ENCODE measurements around the gene ATP7A.
"Not testable (repeated sequence)": the region's sequence is repeated elsewhere in the genome, so short reads cannot be mapped to it uniquely, and the experiment has no call there.

ATP7A gene

DNA sequence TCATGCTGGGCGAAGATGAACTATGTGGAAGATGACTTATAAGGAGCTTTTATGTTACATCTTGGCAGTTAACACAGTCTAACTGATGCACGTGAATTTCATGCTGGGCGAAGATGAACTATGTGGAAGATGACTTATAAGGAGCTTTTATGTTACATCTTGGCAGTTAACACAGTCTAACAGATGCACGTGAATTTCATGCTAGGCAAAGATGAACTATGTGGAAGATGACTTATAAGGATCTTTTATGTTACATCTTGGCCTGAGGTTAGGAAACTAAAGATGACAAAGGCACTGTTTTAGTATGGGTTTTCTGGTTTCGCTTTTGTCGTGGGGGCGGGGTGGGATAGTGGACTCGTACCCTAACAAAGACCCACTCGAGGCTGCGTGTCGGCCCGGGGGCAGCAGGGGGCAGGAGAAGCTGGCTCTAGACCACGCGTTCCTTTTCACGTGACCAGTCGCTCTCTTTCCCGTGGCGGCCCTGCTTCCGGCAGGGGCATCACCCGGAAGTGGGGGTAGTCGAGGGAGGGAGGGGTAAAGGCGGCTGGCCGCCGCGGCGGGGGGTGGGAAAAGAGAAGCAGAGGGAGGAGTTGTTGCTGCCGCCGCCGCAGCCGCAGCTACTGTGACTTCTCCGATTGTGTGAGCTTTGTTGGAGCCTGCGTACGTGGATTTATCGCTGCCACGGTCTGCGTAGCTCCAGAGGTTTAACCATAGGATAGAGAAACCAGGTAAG is at the start of gene ATP7A:
Gene ATP7A (plus strand): TSS at position 586 of the 733 bp plus-strand sequence. CDS start 60,949 bp downstream, outside the sequence.
- Histone ChIP-seq H3K27ac (ENCODE audit: low read depth, low read length) (peak within 1 kb of the TSS; percentile 45), H2AFZ (ENCODE audit: low read length, unreplicated experiment) (peak within 1 kb of the TSS; percentile 87), H3K79me2 (ENCODE audit: control insufficient read depth, insufficient read depth, low read length, unreplicated experiment) (peaks cover 9% of the 10 kb centered on the region), H3K4me1 (ENCODE audit: control insufficient read depth, insufficient read depth, low read length, unreplicated experiment) (peaks cover 14% of the 10 kb centered on the region), H3K4me3 (ENCODE audit: low read depth, low read length) (peak within 1 kb of the TSS; percentile 95), H3K36me3 (ENCODE audit: insufficient read depth, low read length) (no peaks in the 10 kb centered on the region), H3K27me3 (ENCODE audit: insufficient read depth, low read length) (no peaks in the 10 kb centered on the region)

- Histone ChIP-seq H2AFZ (ENCODE audit: low read length, unreplicated experiment) (no peak overlapping the region), H3K27ac (ENCODE audit: low read depth, low read length) (no peak overlapping the region), H3K36me3 (ENCODE audit: insufficient read depth, low read length) (peaks cover 12% of the 10 kb centered on the region), H3K27me3 (ENCODE audit: insufficient read depth, low read length) (no peaks in the 10 kb centered on the region), H3K79me2 (ENCODE audit: control insufficient read depth, insufficient read depth, low read length, unreplicated experiment) (peaks cover 2% of the 10 kb centered on the region), H3K4me1 (ENCODE audit: control insufficient read depth, insufficient read depth, low read length, unreplicated experiment) (no peaks in the 10 kb centered on the region), H3K4me3 (ENCODE audit: low read depth, low read length) (no peak overlapping the region)
Measured at GRCh38 chrX:77875372-77875771, 35.1 kb upstream of the ATP7A start.

- not testable (repeated sequence) for H3K4me3 ChIP-seq (ENCODE audit: low read depth, low read length); H3K27ac ChIP-seq (ENCODE audit: low read depth, low read length); H3K4me1 ChIP-seq (ENCODE audit: control insufficient read depth, insufficient read depth, low read length, unreplicated experiment); H3K36me3 ChIP-seq (ENCODE audit: insufficient read depth, low read length); H2AFZ ChIP-seq (ENCODE audit: low read length, unreplicated experiment); H3K27me3 ChIP-seq (ENCODE audit: insufficient read depth, low read length); H3K79me2 ChIP-seq (ENCODE audit: control insufficient read depth, insufficient read depth, low read length, unreplicated experiment)
Measured at GRCh38 chrX:77881418-77881817, 29.1 kb upstream of the ATP7A start.

DNA sequence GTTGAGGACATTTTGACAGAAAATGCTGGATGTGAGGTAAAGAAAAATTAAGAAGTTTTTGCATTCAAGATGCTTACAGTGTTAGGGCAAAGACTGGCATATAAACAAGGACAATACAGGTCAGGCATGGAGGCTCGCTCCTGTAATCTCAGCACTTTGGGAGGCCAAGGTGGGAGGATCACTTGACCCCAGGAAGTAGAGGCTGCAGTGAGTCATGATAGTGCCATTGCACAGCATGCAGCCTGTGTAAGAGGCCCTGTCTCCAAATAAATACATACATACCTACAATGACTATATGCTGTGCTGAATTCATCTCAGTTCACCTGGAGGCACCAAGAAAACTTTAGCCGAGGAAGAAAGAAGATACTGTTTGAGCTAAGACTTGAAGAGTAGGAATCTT is 17.6 kb upstream of the ATP7A start:
- peaks cover 11% of the 10 kb centered on the region for H3K4me1 ChIP-seq (ENCODE audit: control insufficient read depth, insufficient read depth, low read length, unreplicated experiment)
- 0 out of 2 replicates have a peak overlapping the region, but pooled peaks have one; percentile 21 for H3K4me3 ChIP-seq (ENCODE audit: low read depth, low read length)
- no peaks in the 10 kb centered on the region for H3K27me3 ChIP-seq (ENCODE audit: insufficient read depth, low read length)
- no peaks in the 10 kb centered on the region for H3K36me3 ChIP-seq (ENCODE audit: insufficient read depth, low read length)
- no peak overlapping the region for H2AFZ ChIP-seq (ENCODE audit: low read length, unreplicated experiment)
- no peak overlapping the region for H3K27ac ChIP-seq (ENCODE audit: low read depth, low read length)
- peaks cover 56% of the 10 kb centered on the region for H3K79me2 ChIP-seq (ENCODE audit: control insufficient read depth, insufficient read depth, low read length, unreplicated experiment)

GRCh38 chrX:77893713-77894112 is 16.8 kb upstream of the ATP7A start:
- Histone ChIP-seq H3K4me3 (ENCODE audit: low read depth, low read length) (peak overlapping the region; percentile 96), H3K4me1 (ENCODE audit: control insufficient read depth, insufficient read depth, low read length, unreplicated experiment) (peaks cover 11% of the 10 kb centered on the region), H3K27me3 (ENCODE audit: insufficient read depth, low read length) (no peaks in the 10 kb centered on the region), H3K79me2 (ENCODE audit: control insufficient read depth, insufficient read depth, low read length, unreplicated experiment) (peaks cover 50% of the 10 kb centered on the region), H2AFZ (ENCODE audit: low read length, unreplicated experiment) (no peak overlapping the region), H3K27ac (ENCODE audit: low read depth, low read length) (no peak overlapping the region), H3K36me3 (ENCODE audit: insufficient read depth, low read length) (no peaks in the 10 kb centered on the region)

DNA sequence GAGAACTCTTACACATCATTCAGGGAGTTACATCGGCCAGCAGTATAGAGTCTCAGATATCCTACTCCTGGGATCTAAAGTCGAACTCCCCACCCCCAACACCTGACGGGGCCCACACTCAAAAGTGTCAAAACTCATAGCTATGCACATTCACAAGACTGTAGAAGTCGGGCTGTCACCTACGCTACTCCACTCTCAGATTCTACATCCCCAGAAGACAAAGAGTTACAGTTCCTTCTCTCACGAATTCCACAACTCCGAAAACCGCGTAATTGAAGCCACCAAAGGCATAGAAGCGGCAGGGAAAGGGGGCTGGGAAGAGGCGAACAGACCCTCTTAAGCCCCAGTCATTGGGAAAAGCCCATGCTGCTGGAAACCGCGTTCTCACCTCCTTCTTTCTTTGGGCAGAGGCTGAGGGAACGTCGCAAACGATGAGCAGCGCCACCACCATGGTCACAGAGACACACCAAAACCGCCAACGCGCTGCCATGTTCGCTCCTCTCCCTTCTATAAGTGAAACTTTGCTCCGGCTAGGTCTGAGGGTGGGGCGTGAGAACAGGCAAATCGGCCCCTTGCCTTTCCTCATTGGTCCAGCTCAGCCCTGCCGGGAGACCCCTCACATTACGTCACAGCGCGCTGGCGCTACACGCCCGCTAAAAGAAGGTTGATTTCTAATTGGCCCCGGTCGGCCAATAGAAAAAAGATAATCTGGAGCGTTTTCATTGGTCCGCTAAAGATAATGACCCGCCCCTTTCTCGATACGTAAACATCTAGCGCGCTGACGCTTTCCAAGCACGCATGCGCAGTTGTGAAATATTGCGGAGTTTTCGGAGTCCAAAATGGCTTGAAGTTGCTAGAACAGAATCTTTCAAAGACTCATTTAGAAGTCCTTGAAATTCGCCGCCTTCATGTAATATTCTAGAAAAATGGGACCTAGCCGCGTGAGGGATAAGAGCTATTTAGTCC is 15.3 kb upstream of the ATP7A start, which contains the start of gene MAGT1:
Gene MAGT1 (minus strand): TSS at position 515 of the 966 bp plus-strand sequence. CDS start 25 bp downstream, at position 490.
- H3K36me3 ChIP-seq (ENCODE audit: insufficient read depth, low read length), result no peaks in the 10 kb centered on the region
- peak within 1 kb of the TSS; percentile 83 for H2AFZ ChIP-seq (ENCODE audit: low read length, unreplicated experiment)
- peaks cover 54% of the 10 kb centered on the region for H3K79me2 ChIP-seq (ENCODE audit: control insufficient read depth, insufficient read depth, low read length, unreplicated experiment)
- peak within 1 kb of the TSS; percentile 93 for H3K27ac ChIP-seq (ENCODE audit: low read depth, low read length)
- no peaks in the 10 kb centered on the region for H3K27me3 ChIP-seq (ENCODE audit: insufficient read depth, low read length)
- peaks cover 11% of the 10 kb centered on the region for H3K4me1 ChIP-seq (ENCODE audit: control insufficient read depth, insufficient read depth, low read length, unreplicated experiment)
- H3K4me3 ChIP-seq (ENCODE audit: low read depth, low read length), result peak within 1 kb of the TSS; percentile 96

DNA sequence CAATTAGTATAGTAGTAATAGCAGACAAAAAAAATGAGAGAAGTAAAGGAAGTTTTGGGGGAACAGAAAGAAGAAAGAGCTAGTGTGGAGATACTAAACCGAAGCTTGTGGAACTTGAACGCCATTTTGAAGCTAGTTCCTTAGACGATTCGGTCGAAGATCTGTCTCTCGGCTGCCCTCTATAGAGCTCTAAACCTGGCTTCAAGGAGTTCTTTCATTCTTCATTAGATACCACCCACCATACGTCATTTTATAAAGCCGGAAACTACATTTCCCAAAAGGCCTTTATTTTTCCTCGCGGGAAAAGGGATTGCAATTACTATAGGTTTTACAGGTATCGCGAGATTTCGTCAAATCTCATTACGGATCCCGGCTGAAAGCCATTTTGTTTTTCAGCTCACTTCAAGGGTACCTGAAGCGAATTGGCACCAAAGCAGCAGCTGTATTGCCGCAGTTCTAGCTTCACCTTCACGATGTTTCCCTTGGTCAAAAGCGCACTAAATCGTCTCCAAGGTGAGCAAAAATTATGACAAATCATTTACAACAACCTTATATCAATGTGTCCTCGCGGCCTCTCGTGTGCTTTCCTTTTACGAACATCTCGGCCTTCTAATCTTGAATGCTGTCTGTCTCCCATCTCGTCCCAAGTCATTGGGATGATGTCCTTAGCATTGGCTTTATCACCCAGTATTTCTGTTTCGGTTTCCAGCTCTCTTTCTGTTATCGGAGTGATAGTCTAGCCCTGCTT is 11.2 kb upstream of the ATP7A start, which contains the start of gene COX7B:
Gene COX7B (plus strand): TSS at position 388 of the 748 bp plus-strand sequence. CDS start 86 bp downstream, at position 474.
- Histone ChIP-seq H2AFZ (ENCODE audit: low read length, unreplicated experiment) (peak within 1 kb of the TSS; percentile 84), H3K27ac (ENCODE audit: low read depth, low read length) (peak within 1 kb of the TSS; percentile 84), H3K79me2 (ENCODE audit: control insufficient read depth, insufficient read depth, low read length, unreplicated experiment) (peaks cover 43% of the 10 kb centered on the region), H3K36me3 (ENCODE audit: insufficient read depth, low read length) (peaks cover 3% of the 10 kb centered on the region; the same call in 1 of the 2 replicates), H3K27me3 (ENCODE audit: insufficient read depth, low read length) (no peaks in the 10 kb centered on the region), H3K4me1 (ENCODE audit: control insufficient read depth, insufficient read depth, low read length, unreplicated experiment) (no peaks in the 10 kb centered on the region), H3K4me3 (ENCODE audit: low read depth, low read length) (peak within 1 kb of the TSS; percentile 89)

GRCh38 chrX:77900688-77901087 is 9.8 kb upstream of the ATP7A start:
- H3K4me1 ChIP-seq (ENCODE audit: control insufficient read depth, insufficient read depth, low read length, unreplicated experiment), result no peaks in the 10 kb centered on the region
- H3K36me3 ChIP-seq (ENCODE audit: insufficient read depth, low read length), result peaks cover 3% of the 10 kb centered on the region; the same call in 1 of the 2 replicates
- H3K79me2 ChIP-seq (ENCODE audit: control insufficient read depth, insufficient read depth, low read length, unreplicated experiment), result peaks cover 37% of the 10 kb centered on the region
- peak overlapping the region; percentile 84 for H3K27ac ChIP-seq (ENCODE audit: low read depth, low read length)
- no peak overlapping the region for H2AFZ ChIP-seq (ENCODE audit: low read length, unreplicated experiment)
- H3K27me3 ChIP-seq (ENCODE audit: insufficient read depth, low read length), result no peaks in the 10 kb centered on the region
- peak overlapping the region; percentile 89 for H3K4me3 ChIP-seq (ENCODE audit: low read depth, low read length)

DNA sequence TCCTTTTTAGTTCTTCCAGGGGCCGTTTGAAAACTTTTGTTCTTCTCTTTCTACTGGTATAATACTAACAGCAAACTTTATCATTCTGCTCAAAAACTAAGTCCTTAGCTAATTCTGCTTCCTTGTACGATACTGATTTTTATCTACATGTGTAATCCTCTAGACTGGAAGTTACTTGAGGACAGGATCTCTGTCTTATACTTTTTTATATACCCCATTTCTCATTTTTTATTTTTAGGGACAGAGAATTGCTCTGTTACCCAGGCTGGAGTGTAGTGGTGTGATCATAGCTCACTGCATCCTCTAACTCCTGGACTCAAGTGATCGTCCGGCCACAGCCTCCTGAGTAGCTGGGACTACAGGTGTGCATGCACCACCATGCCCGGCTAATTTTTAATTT is 9.0 kb upstream of the ATP7A start:
- Histone ChIP-seq H2AFZ (ENCODE audit: low read length, unreplicated experiment) (no peak overlapping the region), H3K27ac (ENCODE audit: low read depth, low read length) (no peak overlapping the region), H3K4me3 (ENCODE audit: low read depth, low read length) (0 out of 2 replicates have a peak overlapping the region, but pooled peaks have one; percentile 89), H3K36me3 (ENCODE audit: insufficient read depth, low read length) (peaks cover 3% of the 10 kb centered on the region; the same call in 1 of the 2 replicates), H3K27me3 (ENCODE audit: insufficient read depth, low read length) (no peaks in the 10 kb centered on the region), H3K79me2 (ENCODE audit: control insufficient read depth, insufficient read depth, low read length, unreplicated experiment) (peaks cover 37% of the 10 kb centered on the region), H3K4me1 (ENCODE audit: control insufficient read depth, insufficient read depth, low read length, unreplicated experiment) (no peaks in the 10 kb centered on the region)

Measured in ACC112 (cell line).